Posterior cingulate gyrus (tissue), 11 donors: ENCODE measurements around the gene OTOS.

Source experiments
- DNase-seq, 10 donors: peaks; one replicate each; pipeline versions ENCODE4 v3.0.0 to v3.0.0-alpha.2; 2020 to 2021; ENCODE audit warnings: mixed read lengths in 3 of 10
- intact Hi-C: fragments of 100-400 bp; cut with DNase I; formaldehyde crosslinking; loops from one replicate; pipeline ENCODE4 v1.15.1; 2023

OTOS gene

GRCh38 chr2:240089306-240089705 is 51.2 kb downstream of the OTOS start:
- no peak for DNase-seq
- intact Hi-C loops = no loop called here
